NB4 (cell line): ENCODE measurements around the gene BCAS3.

Source experiments
- MYC ChIP-seq: IDR thresholded peaks from 2 replicates; pipeline ENCODE4 v1.6.1; 2011; ENCODE audit warnings: low read depth, low read length
- POLR2A ChIP-seq: IDR thresholded peaks from 2 replicates; pipeline ENCODE4 v1.6.1; 2011; ENCODE audit warnings: mild to moderate bottlenecking; ENCODE audit not compliant: insufficient read length; ENCODE audit errors: extremely low read depth
- TF ChIP-seq, protein P1 (sequence below): IDR thresholded peaks from one replicate; pipeline ENCODE4 v1.5.1; 2012; ENCODE audit warnings: low read depth, low read length

DNA sequence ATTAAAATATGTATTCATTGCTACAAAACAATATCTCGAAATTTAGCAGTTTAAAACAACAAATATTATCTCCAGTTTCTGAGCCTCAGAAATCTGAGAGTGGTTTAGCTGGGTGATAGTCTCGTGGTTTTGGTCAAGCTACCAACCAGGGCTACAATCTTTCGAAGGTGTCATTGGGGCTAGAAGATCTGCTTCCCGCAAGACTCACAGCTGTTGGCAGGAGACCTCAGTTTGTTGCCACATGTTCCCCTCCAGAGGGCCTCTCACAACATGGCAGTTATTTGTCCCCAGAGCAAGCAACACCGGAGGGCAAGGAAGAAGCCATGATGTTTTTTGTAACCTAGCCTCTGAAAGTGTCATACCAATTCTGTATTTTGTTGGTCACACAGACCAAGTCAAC, 12.0 kb upstream of the BCAS3 start:
- TF ChIP-seq, protein P1, sequence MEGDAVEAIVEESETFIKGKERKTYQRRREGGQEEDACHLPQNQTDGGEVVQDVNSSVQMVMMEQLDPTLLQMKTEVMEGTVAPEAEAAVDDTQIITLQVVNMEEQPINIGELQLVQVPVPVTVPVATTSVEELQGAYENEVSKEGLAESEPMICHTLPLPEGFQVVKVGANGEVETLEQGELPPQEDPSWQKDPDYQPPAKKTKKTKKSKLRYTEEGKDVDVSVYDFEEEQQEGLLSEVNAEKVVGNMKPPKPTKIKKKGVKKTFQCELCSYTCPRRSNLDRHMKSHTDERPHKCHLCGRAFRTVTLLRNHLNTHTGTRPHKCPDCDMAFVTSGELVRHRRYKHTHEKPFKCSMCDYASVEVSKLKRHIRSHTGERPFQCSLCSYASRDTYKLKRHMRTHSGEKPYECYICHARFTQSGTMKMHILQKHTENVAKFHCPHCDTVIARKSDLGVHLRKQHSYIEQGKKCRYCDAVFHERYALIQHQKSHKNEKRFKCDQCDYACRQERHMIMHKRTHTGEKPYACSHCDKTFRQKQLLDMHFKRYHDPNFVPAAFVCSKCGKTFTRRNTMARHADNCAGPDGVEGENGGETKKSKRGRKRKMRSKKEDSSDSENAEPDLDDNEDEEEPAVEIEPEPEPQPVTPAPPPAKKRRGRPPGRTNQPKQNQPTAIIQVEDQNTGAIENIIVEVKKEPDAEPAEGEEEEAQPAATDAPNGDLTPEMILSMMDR = no peak
- TF ChIP-seq POLR2A (no peak), MYC (no peak)
